Non-pigmented ciliary epithelial cell (primary cell): ENCODE measurements around the gene FMOD.

ENCODE experiments used
- DNase-seq: peaks from one replicate; pipeline ENCODE4 v3.0.0-alpha.2; 2010; ENCODE audit warnings: low read depth

The FMOD gene

GRCh38 chr1:203361945-203362719 lies 11.2 kb upstream of the FMOD start:
- DNase-seq = no peak

- no peak for DNase-seq
These were observed 9.7 kb upstream of the FMOD start for GRCh38 chr1:203360547-203361185.

GRCh38 chr1:203359010-203359571 lies 8.2 kb upstream of the FMOD start:
- no peak for DNase-seq

DNA sequence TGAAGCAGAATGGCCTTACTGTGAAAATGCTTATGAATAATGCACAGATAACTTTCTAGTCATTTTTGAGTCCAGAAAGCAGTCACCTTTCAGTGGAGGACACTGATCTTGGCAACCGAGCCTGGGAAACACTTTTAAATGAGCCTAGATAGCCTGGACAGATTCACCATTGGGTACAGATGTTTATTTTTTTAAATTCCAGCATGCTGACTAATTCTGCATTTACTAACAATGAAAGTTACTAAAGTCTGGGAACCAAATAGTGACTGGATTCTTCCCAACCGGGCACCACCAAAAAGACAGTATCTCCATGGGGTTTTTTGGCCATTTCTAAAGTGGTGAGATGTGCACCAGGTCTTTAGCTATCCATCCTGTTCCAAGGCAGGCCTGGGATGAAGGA lies 3.3 kb upstream of the FMOD start:
- DNase-seq = no peak

DNA sequence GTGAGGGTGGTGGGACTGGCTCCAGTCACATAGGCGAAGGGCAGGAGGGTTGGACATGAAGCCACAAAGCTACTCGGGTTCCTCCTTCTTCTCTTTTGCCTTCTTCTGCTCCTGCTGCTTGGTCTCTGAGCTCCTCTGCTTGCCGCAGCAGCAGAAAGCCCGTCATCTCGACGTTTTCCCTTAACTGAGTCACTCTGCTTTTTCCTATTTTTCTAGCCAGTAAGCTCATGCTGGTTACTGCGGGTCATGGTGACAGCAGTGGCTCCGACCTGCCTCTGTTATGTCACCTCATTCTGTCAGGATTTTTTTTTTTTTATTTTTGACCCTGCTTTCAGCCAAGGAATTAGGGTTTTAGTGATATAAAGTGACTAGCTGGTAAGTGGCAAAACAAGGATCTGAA lies 2.6 kb upstream of the FMOD start:
- no peak for DNase-seq

DNA sequence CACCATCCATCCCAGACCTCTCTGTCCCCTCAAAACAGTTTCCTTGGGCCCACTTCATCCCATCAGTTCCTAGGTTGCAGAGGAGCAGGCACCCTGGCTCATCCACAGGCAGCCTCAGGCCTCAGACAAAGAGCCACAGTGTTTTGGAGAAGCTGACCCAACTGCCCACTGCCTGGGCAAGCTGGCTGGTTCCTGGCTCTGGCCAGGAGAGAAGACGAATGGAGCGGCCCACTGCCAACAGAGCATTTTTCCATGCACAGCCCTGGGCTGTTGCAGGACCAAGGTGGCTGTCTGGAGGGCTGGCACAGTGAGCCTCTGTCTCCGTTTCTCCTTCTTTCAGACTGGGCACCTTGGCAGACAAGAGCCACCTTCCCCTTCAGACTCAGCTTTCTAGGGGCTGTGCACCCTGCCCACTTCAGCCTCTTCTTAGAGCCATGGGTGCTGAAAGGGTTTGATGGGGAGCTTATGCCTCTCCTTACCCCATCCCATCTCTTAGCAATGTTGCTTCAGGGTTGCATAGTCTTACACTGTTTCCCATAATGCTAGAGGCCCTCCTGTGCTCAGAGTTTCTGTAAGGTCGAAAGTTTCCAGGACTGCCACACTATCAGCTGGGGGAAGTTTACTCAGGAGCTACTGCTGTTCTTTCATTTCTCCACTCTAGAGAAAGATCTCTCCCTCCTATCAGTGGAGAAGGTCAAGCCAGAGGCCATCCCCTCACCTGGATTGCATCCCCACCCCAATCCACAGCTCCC lies 973 bp downstream of the FMOD start:
- no peak for DNase-seq

DNA sequence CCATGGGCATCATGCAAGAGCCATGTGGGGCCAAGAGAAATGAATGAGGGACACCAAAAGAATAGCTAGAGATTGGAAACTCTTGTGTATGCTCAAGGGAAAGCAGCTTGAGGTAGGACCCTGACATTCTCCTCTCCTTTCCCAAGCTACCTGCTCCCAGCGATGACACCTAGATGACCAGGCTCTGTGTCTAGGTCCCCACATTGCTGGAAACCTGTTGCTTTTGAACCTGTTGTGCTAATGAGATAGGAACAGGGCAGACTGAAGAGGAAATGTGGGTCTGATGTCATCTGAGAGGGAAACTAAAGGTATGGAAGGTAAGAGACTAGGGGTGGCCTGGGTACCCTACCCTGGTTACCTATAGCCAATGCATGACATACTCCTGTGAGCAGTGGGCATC lies 1.8 kb downstream of the FMOD start:
- DNase-seq = no peak

DNA sequence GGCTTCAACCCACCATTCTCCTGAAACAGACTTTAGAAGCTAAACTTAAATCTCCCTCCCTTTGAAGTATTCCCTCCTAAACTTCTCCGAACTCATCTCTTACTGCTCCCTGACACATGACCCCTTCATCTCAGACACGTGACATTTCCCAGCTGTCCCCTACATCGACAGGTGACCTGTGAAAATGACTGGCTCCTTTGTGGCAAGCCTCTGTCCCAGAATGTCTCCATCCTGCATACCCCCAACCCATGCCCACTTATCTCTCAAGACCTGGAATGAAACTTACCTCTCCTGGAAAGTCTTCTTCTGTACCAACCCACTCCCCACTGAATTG lies 4.2 kb downstream of the FMOD start:
- DNase-seq = no peak

GRCh38 chr1:203346060-203346768 lies 4.7 kb downstream of the FMOD start:
- no peak for DNase-seq

DNA sequence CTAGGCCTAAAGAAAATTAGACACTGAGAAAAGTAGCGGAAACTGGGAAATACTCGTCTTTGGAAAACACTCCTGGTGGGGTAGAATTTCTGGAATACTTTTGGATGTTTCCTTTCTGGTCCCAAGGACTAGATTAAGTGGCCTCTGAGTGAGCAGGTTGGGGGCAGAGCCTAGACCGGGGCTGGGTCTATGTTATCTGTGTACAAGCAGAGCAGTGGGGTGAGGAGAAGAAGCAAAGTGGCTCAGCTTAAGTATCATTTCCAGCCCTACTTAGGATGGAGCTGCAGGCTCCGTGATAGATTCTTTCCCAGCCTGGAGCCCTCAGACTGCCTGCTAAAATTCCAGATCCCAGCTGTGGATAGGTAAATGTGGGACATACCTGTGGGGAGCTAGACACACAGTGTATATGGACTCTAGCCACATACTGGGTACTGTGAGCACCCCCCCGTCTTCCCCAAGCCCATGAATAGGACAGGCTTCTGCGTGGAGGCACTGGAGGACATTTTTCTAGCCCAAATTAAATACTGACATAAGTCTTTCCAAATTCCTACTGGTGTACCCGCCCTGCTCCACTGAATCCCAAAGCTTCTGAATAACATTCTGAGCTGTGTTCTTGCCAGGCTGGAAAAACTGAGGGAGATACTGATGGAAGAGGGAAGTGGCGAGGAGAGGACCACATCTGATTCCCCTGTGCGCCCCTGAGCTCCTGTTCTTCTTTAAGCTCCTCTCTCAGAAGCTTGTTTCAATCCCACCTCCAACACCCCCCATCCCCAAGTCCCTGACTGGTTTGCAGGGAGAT lies 6.8 kb downstream of the FMOD start:
- no peak for DNase-seq

DNA sequence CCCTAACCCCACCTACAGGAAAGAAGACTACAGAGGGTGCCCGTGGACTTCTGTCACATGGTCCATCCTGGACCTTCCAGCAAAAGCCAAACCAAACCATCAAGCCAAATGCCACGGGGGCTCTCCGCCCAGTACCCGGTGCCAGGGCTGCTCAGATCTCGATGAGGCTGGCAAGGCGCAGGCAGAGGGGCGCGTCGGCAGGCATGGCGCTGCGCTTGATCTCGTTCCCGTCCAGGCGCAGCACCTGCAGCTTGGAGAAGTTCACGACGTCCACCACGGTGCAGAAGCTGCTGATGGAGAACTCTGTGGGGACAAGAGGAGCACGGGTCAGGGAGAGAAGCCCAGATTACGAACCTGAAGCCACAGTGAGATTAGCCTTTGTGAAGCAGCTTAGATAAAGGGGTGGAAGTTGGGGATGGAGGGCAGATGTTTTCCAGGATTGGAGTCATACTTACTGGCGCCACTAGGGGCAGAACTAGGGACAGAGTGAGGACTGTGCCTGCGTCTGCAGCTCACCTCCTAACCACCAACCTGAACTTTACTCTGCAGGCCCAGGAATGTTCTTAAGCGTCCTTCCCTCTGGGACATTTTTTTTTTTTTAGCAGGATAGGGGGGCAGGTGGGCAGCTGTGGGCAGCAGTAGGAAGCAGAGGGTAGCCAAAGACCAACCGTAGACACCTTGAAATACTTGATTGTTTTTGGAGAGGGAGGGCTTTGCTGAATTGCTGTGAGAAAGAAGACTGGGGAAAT lies 8.6 kb downstream of the FMOD start:
- no peak for DNase-seq

DNA sequence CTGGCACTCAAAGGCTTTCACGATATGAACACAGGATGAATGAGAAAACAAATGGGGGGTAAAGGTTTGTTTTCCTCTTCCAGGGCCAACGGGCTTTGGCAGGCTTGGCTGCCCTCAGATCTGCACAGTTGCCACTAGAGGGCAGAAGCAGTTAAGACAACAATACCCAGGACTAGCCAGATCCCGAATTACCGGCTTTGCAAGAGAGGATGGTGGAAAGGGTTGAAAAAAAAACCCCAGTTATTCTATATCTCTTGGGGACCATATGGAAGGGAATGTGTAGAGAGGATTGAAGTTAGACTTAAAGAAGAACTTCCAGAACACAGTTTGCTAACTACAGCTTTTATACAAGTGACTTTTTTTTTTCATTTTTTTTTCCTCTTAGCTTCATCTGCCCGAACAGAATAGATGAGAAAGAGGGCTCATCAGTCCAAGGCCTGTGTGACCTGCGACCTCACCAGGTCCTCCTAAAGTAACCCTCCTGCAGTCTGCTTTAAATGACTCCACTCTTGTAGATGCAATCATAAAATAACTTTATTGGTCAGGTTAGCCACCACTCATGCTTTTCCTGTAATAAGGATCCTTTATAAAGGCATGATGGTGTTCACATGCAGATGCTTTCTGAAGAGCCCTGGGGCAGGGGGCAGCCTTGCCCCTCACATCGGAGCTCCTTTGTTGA lies 10.7 kb downstream of the FMOD start:
- no peak for DNase-seq

DNA sequence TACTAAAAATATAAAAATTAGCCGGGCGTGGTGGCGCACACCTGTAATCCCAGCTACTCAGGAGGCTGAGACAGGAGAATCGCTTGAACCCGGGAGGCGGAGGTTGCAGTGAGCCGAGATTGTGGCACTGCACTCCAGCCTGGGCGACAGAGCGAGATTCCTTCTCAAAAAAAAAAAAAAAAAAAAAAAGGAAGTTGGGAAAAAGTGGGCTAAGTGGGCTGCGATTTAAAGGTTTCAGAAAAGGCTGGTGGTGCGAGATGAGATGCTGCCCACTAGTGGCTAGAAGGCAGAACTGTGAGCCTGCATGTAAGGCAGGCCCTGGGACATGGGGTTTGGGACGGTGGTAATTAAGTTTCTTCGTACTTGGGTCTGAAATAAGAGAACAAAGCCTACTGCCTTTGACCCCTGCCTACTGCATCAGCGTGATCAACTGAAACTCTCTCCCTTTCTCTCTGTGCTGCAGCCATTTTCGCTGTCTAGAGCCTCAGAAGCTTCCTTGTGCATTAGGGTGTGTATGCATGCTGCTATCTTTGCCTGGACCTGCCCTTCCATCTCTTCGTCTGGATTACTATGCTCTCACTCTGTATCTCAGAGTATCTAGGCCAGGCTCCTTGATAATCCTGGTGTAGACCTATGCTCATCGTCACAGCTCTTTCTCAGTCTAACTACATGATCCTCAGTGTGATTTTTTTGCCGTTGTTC lies 12.4 kb downstream of the FMOD start:
- DNase-seq = no peak

DNA sequence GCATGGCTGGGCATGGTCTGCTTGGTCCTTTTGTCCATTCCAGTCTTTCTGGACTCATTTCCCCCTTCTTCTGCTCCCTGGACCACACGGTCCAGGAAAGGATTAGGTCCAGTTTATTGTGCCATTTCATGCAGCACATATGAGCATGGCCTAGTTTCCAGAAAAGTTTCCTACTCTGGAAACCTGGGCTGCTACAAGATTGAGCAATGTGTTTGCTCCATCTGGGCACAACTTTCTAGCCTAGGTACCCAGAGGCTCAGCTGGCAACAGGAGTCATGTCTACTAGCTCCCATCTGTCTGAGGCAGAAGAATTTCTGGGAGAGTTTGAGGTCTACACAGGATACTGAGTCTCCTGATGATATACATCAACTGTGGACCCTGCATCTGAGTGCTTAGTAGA lies 14.8 kb downstream of the FMOD start:
- DNase-seq = no peak

DNA sequence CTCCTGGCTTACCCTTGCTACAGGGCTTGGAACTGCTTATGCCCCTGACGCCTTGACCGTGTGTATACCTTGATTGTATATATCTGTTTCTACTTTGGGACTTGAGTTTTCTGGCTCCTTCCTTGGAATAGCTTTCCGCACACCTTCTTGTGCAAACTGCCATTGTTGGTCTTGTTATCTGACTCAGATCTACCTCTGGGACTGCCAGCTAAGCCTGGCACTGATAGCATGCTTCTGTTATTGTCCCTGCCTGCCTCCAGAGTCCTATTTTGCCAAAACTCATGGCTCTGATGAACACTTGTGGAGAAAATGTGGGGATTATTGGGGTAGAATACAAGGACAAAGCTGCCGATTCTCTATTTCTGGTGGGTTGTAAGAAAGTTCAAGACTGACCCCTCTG lies 15.4 kb downstream of the FMOD start:
- no peak for DNase-seq

GRCh38 chr1:203331224-203331623 lies 19.7 kb downstream of the FMOD start:
- DNase-seq = no peak

DNA sequence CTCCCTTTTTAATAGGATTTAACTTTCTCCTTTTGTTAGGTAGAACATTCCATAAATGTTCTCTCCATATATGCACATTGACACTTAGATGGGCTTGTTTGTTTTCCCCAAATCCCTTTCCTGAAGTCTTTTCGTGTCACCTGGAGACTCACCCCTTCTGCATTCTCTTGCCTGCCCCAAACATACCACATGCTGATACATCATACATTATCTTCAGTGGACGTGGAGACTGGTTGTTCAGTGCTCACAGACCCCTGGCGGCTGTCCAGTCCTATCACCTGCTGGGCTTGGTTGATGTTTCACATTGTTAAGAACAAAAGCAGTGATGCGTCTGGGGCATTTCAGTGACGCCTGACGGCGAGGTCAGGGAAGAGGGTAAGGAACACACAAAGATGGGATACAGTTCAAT lies 22.2 kb downstream of the FMOD start:
- no peak for DNase-seq

DNA sequence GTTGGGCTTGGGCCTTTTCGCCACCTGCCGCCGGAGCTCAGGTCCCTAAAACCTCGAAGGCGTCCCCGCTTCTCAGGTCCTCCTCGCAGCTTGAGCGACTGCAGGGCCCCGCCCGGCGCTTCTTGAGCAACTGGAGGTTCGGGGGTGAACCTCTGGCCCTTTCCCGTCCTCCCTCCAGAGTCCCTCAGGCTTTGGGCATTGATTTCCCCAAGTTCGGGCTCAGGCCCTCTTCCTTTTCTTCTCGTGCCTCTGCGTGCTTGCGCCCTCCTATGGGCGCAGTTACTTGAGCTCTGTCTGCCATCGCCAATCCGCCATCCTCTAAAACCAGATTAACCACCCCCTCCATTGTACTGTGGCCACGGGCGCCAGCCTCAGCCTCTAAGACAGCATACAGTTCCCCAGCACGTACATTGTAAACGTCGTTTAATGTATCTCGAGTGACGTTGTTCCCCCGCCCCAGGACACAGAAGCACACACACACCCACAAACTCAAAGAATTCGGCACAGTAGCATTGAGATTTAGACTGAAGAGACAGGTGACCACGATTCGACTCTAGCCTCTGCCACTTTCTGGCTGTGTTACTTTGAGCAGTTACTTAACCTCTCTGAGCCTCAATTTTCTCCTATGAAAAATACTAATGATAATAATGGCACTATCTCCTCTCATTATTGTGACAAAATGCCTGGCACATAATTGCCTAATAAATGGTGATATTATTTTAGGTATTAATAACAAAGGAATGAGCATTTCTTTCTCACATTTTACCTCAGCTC lies 23.1 kb downstream of the FMOD start:
- DNase-seq = no peak
